GM12878 (cell line): ENCODE results near the gene CDH4. TPM values are rescaled to one million over a fixed set of nuclear protein-coding genes. Genes with fewer than 3 reads are reported as not detected.

ENCODE experiments used
- ATAC-seq: fragments of 200-7000 bp; cut with Tn5 transposase; 3 replicates; pipeline ENCODE4 v1.9.1; 2020; ENCODE audit warnings: mild to moderate bottlenecking, moderate library complexity
- BruUV-seq: library from RNA; stranded (reverse); fragments of 400-500 nt; replicated peaks from 2 replicates; lab custom pipeline; 2021; lab: Mats Ljungman, UMichigan
- CTCF ChIA-PET: fragments of 300-600 bp; sonication (Branson Sonifier 250); formaldehyde crosslinking; extraction: SDS; loops from one replicate; lab custom pipeline; 2021; ENCODE audit warnings: inconsistent platforms; lab: Yijun Ruan, JAX
- POLR2A ChIA-PET: fragments of 350-600 bp; formaldehyde crosslinking; extraction: SDS; loops from one replicate; lab custom pipeline; 2021; ENCODE audit warnings: inconsistent platforms; lab: Charles Lee
- RAD21 ChIA-PET: fragments of 300-600 bp; sonication (Branson Sonifier 250); formaldehyde crosslinking; loops from one replicate; lab custom pipeline; 2023; ENCODE audit warnings: antibody characterized with exemption; ENCODE audit not compliant: unreplicated experiment; lab: Charles Lee
- SMC1A ChIA-PET: fragments of 300-600 bp; sonication (Branson Sonifier 250); formaldehyde crosslinking; loops from one replicate; lab custom pipeline; 2023; ENCODE audit not compliant: unreplicated experiment, uncharacterized antibody; lab: Charles Lee
- DNase-seq: peaks from one replicate; pipeline ENCODE4 v3.0.0-alpha.2; 2011; ENCODE audit warnings: low read depth, low spot score
- FAIRE-seq: peaks from 3 replicates; lab custom pipeline; 2011; peaks lifted over from hg19 to GRCh38; lab: Jason Lieb, UNC
- H2AFZ ChIP-seq: 2 replicates; pipeline ENCODE4 v1.6.0; 2011; ENCODE audit warnings: low read depth, low read length, control low read depth; ENCODE audit not compliant: control insufficient read depth
- H3K27ac ChIP-seq: 2 replicates; pipeline ENCODE4 v1.5.1; 2011; ENCODE audit warnings: control low read depth; ENCODE audit not compliant: control insufficient read depth, insufficient read depth
- H3K27me3 ChIP-seq, 2 experiments: replicated peaks in 1 of 2; 2 replicates each; pipeline versions ENCODE4 v1.6.0 to v1.6.1; 2011; ENCODE audit warnings: low read length in 1 of 2; ENCODE audit not compliant: control insufficient read depth in 2 of 2, insufficient read depth in 2 of 2
- H3K36me3 ChIP-seq, 2 experiments: 2 replicates each; pipeline ENCODE4 v1.5.1; 2011; ENCODE audit warnings: low read length in 1 of 2; ENCODE audit not compliant: control insufficient read depth in 2 of 2, insufficient read depth in 2 of 2
- H3K4me1 ChIP-seq: 2 replicates; pipeline ENCODE4 v1.6.1; 2011; ENCODE audit warnings: mild to moderate bottlenecking, low read length, moderate library complexity, mixed read lengths; ENCODE audit not compliant: control insufficient read depth, insufficient read depth
- H3K4me2 ChIP-seq: 2 replicates; pipeline ENCODE4 v1.6.0; 2011; ENCODE audit warnings: control low read depth; ENCODE audit not compliant: control insufficient read depth, insufficient read depth
- H3K4me3 ChIP-seq: fragments of 200-600 bp; sonication (generic); 2 replicates; pipeline ENCODE4 v1.5.1; 2016
- H3K79me2 ChIP-seq: 2 replicates; pipeline ENCODE4 v1.6.0; 2011; ENCODE audit warnings: low read length; ENCODE audit not compliant: control insufficient read depth, insufficient read depth
- H3K9ac ChIP-seq: 2 replicates; pipeline ENCODE4 v1.8.0; 2011; ENCODE audit warnings: low read length, control low read depth, mixed read lengths; ENCODE audit not compliant: control insufficient read depth, insufficient read depth
- H3K9me3 ChIP-seq: replicated peaks from 3 replicates; pipeline ENCODE4 v1.5.1; 2011; ENCODE audit warnings: mild to moderate bottlenecking, low read length; ENCODE audit not compliant: control insufficient read depth, insufficient read depth
- H4K20me1 ChIP-seq: 2 replicates; pipeline ENCODE4 v1.6.0; 2011; ENCODE audit not compliant: control insufficient read depth, insufficient read depth
- BCL11A ChIP-seq: IDR thresholded peaks from 2 replicates; pipeline ENCODE4 v1.6.1; 2011; ENCODE audit warnings: low read depth, low read length
- ELK1 ChIP-seq: IDR thresholded peaks from 2 replicates; pipeline ENCODE4 v1.6.1; 2012; ENCODE audit warnings: low read depth, low read length, improper control_type of control experiment
- LARP7 ChIP-seq: fragments of 450-650 bp; IDR thresholded peaks from 2 replicates; pipeline ENCODE4 v1.6.1; 2017; ENCODE audit warnings: mild to moderate bottlenecking
- NR2F1 ChIP-seq: fragments of 450-650 bp; conservative IDR thresholded peaks from 2 replicates; pipeline ENCODE4 v1.6.1; 2017; ENCODE audit warnings: mild to moderate bottlenecking
- NRF1 ChIP-seq: conservative IDR thresholded peaks from 2 replicates; pipeline ENCODE4 v1.6.1; 2011; ENCODE audit warnings: mild to moderate bottlenecking, low read depth, low read length, improper control_type of control experiment
- RUNX3 ChIP-seq: IDR thresholded peaks from 2 replicates; pipeline ENCODE4 v1.6.1; 2012; ENCODE audit warnings: low read length, inconsistent platforms
- SIX5 ChIP-seq: IDR thresholded peaks from 2 replicates; pipeline ENCODE4 v1.6.1; 2011; ENCODE audit warnings: mild to moderate bottlenecking, low read depth, low read length, moderate library complexity; ENCODE audit not compliant: severe bottlenecking
- SMAD5 ChIP-seq: IDR thresholded peaks from 2 replicates; pipeline ENCODE4 v1.6.1; 2016; ENCODE audit warnings: antibody characterized with exemption, low read depth
- SUPT20H ChIP-seq: IDR thresholded peaks from 2 replicates; pipeline ENCODE4 v1.6.1; 2011; ENCODE audit warnings: low read depth, mild to moderate bottlenecking, low read length, moderate library complexity, borderline replicate concordance; ENCODE audit not compliant: control insufficient read depth
- YY1 ChIP-seq: IDR thresholded peaks from 2 replicates; pipeline ENCODE4 v1.6.1; 2011; ENCODE audit warnings: low read depth, mild to moderate bottlenecking, low read length
- ZNF217 ChIP-seq: fragments of 450-650 bp; IDR thresholded peaks from 2 replicates; pipeline ENCODE4 v1.6.1; 2017; ENCODE audit warnings: antibody characterized with exemption, mild to moderate bottlenecking
- WGBS: methylation state at CpG from one replicate; pipeline ENCODE4 v1.1.6; 2016; ENCODE audit warnings: low lambda C conversion rate; ENCODE audit not compliant: insufficient replicate concordance, insufficient coverage; ENCODE audit errors: missing lambda C conversion rate; 5-methylcytosine and 5-hydroxymethylcytosine counted together
- in situ Hi-C: fragments of 300-500 bp; cut with MboI; formaldehyde crosslinking; loops from 9 replicates; pipeline ENCODE4 v1.14.3; 2018; ENCODE audit warnings: mixed read lengths
- intact Hi-C: fragments of 100-400 bp; cut with micrococcal nuclease; formaldehyde crosslinking; loops from one replicate; pipeline ENCODE4 v1.14.2; 2022; ENCODE audit not compliant: unreplicated experiment
- polyA plus RNA-seq, 11 experiments: library from polyadenylated mRNA; depleted of rRNA in 4 of 11; unstranded in 6 of 11; stranded (reverse) in 5 of 11; fragments of >200 nt; fragmentation: Nextera tagmentation in 4 of 11; fragmentation: Illumina TruSeq in 1 of 11; extraction: Ambion mirVana in 4 of 11; extraction: Trizol in 1 of 11; gene quantifications; 1 replicate in 1 of 11; 2 replicates in 10 of 11; pipeline versions ENCODE4 v1.2.1 to v1.2.3, GENCODE V29; 2011 to 2016; ENCODE audit warnings: inconsistent platforms in 2 of 11, missing spikeins in 2 of 11, low read depth in 1 of 11
- total RNA-seq, 4 experiments: library from RNA; depleted of rRNA in 3 of 4; stranded (reverse); fragments of >200 nt in 3 of 4; fragmentation: Illumina TruSeq in 1 of 4; extraction: Trizol in 1 of 4; gene quantifications; 2 replicates each; pipeline versions ENCODE4 v1.2.1 to v1.2.3, GENCODE V29; 2013 to 2021
- TF ChIP-seq, protein P1 (sequence below): IDR thresholded peaks from 2 replicates; pipeline ENCODE4 v1.6.1; 2012; ENCODE audit warnings: low read length, inconsistent platforms

The CDH4 gene
- total and polyA plus RNA-seq, 10 of the 15 experiments (the other 5 are each of a cell fraction or from before 2014, with no cell fraction given): not detected

DNA sequence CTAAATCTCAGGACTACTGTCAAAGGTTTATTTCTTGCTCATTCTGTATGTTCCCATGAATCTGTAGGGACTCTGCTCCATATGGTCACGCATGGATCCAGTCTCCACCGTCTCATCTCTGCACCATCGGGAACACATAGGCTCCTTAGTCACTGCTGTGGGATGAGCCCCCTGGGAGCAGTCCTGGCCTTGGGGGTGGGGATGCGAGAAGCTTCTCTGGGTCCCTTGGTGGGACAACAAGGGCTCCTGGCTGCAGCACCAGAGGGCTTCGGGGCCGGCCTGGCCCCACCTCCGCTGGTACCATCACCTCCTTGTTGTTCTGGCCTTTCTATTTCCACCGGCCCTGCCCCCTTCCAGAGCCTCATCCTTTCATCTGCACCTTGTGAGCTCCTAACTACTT lies 148.4 kb downstream of the CDH4 start:
- H3K27me3 ChIP-seq: no peaks in the 10 kb centered on the region
- no peaks in the 10 kb centered on the region for H4K20me1 ChIP-seq
- ChIA-PET RAD21 (no interaction called here), SMC1A (no interaction called here), POLR2A (no interaction called here), CTCF (no interaction called here)
- H3K4me2 ChIP-seq: no peak overlapping the region
- H3K9ac ChIP-seq: no peak overlapping the region
- in situ Hi-C loops (no loop called here), intact Hi-C loops (no loop called here)
- ATAC-seq: no peak
- FAIRE-seq: no peak
- DNase-seq: no peak
- no TSS peak for BruUV-seq
- H3K79me2 ChIP-seq: no peaks in the 10 kb centered on the region
- H3K36me3 ChIP-seq: no peaks in the 10 kb centered on the region
- 7% methylated on average over 8 of the region's 8 CpGs for WGBS
- no peak overlapping the region for H3K27ac ChIP-seq
- H3K4me1 ChIP-seq: no peaks in the 10 kb centered on the region
- TF ChIP-seq YY1 (no peak), BCL11A (no peak), SUPT20H (no peak), LARP7 (no peak), RUNX3 (no peak), SMAD5 (no peak), ELK1 (no peak), ZNF217 (no peak), SIX5 (no peak), NRF1 (no peak), NR2F1 (no peak)
- TF ChIP-seq, protein P1, sequence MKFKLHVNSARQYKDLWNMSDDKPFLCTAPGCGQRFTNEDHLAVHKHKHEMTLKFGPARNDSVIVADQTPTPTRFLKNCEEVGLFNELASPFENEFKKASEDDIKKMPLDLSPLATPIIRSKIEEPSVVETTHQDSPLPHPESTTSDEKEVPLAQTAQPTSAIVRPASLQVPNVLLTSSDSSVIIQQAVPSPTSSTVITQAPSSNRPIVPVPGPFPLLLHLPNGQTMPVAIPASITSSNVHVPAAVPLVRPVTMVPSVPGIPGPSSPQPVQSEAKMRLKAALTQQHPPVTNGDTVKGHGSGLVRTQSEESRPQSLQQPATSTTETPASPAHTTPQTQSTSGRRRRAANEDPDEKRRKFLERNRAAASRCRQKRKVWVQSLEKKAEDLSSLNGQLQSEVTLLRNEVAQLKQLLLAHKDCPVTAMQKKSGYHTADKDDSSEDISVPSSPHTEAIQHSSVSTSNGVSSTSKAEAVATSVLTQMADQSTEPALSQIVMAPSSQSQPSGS: no peak
- no peak overlapping the region for H2AFZ ChIP-seq
- H3K9me3 ChIP-seq: no peaks in the 10 kb centered on the region; the same call in 2 of the 3 replicates
- H3K4me3 ChIP-seq: no peak overlapping the region
